Body of pancreas (tissue), 4 donors: ENCODE data around the gene CCDC78.

Experiments
- POLR2A ChIP-seq, 3 donors: fragments of 450-650 bp; IDR thresholded peaks; one replicate each; pipeline ENCODE4 v1.6.1; 2016; ENCODE audit warnings: antibody characterized with exemption in 3 of 3, mild to moderate bottlenecking in 2 of 3
- TF ChIP-seq, protein P1 (sequence below), 7 experiments: fragments of 450-650 bp in 4 of 7; fragments of 200-600 bp in 3 of 7; sonication (generic) in 3 of 7; IDR thresholded peaks; one replicate each; pipeline ENCODE4 v1.5.1; 2016 to 2019; ENCODE audit warnings: antibody characterized with exemption in 7 of 7

DNA sequence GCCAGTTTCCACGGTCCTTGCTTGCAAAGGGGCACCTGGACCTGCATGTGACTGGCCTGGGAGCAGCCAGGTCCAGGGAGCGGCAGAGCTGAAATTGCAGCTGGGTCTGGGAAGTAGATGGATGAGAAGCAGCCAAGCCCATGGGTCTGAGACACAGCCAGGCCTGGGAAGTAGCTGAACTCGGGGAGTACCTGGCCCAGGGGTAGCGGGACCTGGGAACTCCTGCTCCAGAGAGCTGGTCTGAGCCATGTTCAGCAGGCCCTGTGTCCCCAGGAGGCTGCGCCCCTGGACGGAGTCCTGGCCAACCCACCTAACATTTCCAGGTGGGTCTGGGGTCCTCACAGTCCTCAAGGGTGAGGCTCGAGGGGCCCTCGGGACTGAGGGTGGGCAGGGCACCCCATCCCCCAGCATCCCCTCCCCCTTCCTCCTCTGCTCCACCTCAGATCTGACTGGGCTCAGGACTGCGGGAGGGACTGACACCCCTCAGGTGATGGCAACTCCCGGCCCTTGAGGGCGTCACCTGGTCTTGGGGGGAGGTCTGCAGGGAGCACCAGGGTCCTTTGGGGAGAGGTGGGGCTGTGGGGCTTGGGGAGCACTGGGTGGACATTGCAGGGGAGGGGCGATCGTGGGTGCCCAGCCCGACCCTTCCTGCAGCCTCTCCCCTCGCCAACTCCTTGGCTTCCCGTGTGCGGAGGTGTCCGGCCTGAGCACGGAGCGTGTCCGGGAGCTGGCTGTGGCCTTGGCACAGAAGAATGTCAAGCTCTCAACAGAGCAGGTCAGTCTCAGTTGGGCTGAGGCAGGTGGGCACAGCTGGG is 37.3 kb upstream of the CCDC78 start:
- no peak for TF ChIP-seq POLR2A (IDR thresholded peaks at IDR 0.05)
- TF ChIP-seq, protein P1, sequence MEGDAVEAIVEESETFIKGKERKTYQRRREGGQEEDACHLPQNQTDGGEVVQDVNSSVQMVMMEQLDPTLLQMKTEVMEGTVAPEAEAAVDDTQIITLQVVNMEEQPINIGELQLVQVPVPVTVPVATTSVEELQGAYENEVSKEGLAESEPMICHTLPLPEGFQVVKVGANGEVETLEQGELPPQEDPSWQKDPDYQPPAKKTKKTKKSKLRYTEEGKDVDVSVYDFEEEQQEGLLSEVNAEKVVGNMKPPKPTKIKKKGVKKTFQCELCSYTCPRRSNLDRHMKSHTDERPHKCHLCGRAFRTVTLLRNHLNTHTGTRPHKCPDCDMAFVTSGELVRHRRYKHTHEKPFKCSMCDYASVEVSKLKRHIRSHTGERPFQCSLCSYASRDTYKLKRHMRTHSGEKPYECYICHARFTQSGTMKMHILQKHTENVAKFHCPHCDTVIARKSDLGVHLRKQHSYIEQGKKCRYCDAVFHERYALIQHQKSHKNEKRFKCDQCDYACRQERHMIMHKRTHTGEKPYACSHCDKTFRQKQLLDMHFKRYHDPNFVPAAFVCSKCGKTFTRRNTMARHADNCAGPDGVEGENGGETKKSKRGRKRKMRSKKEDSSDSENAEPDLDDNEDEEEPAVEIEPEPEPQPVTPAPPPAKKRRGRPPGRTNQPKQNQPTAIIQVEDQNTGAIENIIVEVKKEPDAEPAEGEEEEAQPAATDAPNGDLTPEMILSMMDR (IDR thresholded peaks at IDR 0.05): no peak
